Measurements from ENCODE around the gene RUNDC3A.
"Not testable (repeated sequence)": the region's sequence is repeated elsewhere in the genome, so short reads cannot be mapped to it uniquely, and the experiment has no call there.

Gene RUNDC3A

DNA sequence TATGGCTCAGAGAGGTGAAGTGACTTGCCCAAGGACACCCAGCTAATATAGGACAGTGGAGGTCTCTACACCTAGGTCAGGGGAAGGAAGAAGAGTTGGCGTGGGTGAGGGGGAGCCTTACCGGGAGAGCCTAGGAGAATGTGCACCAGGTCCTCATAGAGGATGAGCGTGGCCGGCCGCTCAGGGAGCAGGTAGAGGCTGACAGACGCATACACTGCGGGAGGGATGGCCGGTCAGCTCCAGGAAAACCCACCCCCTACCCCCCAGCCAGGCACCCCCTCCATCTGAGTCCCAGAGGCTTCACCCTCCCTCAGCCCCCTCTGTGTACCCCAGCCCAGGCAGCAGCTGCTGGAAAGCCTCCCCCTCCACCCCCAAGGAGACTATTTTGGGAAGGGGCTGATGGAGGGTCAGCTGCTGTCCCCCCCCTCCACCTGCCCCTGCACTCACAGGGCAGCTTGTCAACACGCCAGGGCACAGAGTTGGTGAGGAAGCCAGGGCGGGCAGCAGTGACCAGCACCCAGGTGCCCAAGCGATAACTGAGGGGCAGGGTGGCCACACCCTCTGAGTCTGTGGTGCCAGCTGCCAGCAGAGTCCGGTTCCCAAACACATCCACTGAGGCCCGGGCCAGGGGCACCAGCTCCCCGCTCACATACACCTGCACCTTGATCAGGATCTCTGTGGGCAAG is 51.2 kb downstream of the RUNDC3A start:
- no peak overlapping the region for H3K4me3 ChIP-seq (ENCODE audit: low read length)
- no peak for DNase-seq (ENCODE audit: low read depth, low spot score)
- H3K9me3 ChIP-seq (ENCODE audit: control insufficient read depth, insufficient read depth, low read length) = no peaks in the 10 kb centered on the region
- H3K4me1 ChIP-seq (ENCODE audit: control insufficient read depth, insufficient read depth, low read length) = peaks cover 15% of the 10 kb centered on the region
- no peaks in the 10 kb centered on the region for H3K27me3 ChIP-seq (ENCODE audit: control insufficient read depth, insufficient read depth, low read length)
- no peak overlapping the region for H3K27ac ChIP-seq (ENCODE audit: low read length)
- WGBS (ENCODE audit: insufficient coverage, insufficient read length) = no CpG with 5 or more reads among the region's 14 CpGs
- H3K36me3 ChIP-seq (ENCODE audit: control insufficient read depth, insufficient read depth, low read length) = no peaks in the 10 kb centered on the region; the same call in 1 of the 2 replicates

DNA sequence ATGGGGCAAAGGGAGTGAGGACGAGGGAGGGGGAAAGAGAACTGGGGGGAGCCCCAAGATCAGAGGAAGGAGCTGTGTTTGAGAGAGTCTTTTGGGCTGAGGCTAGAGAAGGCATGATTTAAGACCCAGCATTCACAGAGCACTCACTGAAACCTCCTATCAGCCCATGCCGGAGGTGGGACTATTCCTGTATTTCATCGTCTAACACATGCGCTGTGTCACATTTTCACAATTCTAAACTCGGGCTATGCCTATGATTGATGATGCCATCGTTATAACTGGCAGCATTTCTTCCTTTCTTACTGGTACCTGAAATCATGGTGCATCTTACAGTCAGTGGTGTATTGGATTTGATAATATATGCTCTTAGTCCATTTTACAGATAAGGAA is 51.7 kb downstream of the RUNDC3A start:
- Histone ChIP-seq H3K36me3 (ENCODE audit: control insufficient read depth, insufficient read depth, low read length) (no peaks in the 10 kb centered on the region; the same call in 1 of the 2 replicates), H3K4me1 (ENCODE audit: control insufficient read depth, insufficient read depth, low read length) (peaks cover 15% of the 10 kb centered on the region), H3K9me3 (ENCODE audit: control insufficient read depth, insufficient read depth, low read length) (no peaks in the 10 kb centered on the region), H3K4me3 (ENCODE audit: low read length) (no peak overlapping the region), H3K27me3 (ENCODE audit: control insufficient read depth, insufficient read depth, low read length) (no peaks in the 10 kb centered on the region), H3K27ac (ENCODE audit: low read length) (no peak overlapping the region)
- WGBS (ENCODE audit: insufficient coverage, insufficient read length) = no CpG with 5 or more reads among the region's 6 CpGs
- no peak for DNase-seq (ENCODE audit: low read depth, low spot score)

DNA sequence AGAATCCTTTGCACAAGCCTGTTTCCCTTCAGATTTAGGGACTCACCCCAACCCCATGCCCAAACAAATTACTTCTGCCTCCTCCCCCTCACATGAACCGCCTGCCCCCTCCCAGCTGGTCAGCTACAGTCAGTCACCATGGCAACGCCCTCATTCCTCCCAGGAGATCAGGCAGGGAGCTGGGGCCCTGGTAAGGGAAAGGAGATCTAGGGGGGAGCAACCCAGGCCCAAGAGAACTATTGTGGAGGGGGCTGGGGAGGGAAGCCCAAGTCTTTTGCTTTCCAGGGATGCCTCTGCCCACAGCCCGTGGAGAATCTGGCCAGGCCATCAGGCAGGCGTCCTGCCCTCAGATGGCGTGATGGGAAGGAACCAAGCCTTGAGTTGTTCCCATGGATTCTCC is 52.4 kb downstream of the RUNDC3A start:
- H3K36me3 ChIP-seq (ENCODE audit: control insufficient read depth, insufficient read depth, low read length) = no peaks in the 10 kb centered on the region
- H3K4me3 ChIP-seq (ENCODE audit: low read length) = no peak overlapping the region
- H3K4me1 ChIP-seq (ENCODE audit: control insufficient read depth, insufficient read depth, low read length) = peaks cover 15% of the 10 kb centered on the region
- H3K27ac ChIP-seq (ENCODE audit: low read length) = no peak overlapping the region
- H3K9me3 ChIP-seq (ENCODE audit: control insufficient read depth, insufficient read depth, low read length) = no peaks in the 10 kb centered on the region
- DNase-seq (ENCODE audit: low read depth, low spot score) = no peak
- no CpG with 5 or more reads among the region's 5 CpGs for WGBS (ENCODE audit: insufficient coverage, insufficient read length)
- H3K27me3 ChIP-seq (ENCODE audit: control insufficient read depth, insufficient read depth, low read length) = no peaks in the 10 kb centered on the region

DNA sequence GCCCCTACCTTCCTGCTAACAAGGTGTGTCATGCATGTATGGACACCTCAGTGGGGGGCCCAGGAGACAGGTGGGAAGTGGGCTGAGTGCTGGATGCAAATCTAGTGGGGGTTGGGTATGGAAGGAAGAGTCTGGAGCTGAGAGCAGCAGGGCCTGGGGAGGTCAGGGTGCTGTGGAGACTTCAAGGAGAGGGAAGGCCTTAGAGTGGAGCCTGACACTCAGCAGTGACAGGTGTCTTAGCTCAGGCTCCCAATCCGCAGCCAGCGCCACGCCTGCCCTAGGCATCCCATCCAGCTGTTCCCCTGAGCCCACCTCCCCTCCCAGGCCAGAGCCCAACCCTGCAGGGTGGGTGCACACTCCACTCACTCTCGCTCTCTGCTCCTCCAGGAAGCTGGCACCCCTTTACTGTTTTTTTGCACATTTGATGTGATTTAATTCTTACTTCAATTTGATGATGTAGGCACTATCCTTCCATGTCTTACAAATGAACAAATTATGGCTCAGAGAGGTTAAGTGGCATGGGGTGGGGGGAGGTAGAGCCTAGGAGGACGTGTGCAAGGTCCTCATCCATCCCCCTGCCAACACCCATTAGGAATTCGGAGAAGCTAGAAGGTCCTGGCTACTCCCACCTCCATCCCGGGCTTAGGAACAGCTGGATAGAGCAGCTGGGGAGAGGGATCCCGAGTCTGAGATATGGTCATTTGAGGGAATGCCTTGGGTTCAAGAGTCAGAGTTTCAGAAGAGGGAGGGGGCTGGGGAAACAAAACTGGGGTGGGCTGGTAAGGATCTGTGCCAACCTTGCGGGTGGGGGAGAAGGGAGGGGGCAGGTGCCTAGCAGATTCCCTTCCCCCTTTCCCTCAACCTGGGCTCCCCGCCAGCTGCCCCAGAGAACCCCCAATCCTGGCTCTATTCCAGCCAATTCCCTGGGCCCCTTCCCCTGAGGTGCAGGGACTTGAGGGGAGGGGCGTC is 53.2 kb downstream of the RUNDC3A start:
- no peaks in the 10 kb centered on the region for H3K27me3 ChIP-seq (ENCODE audit: control insufficient read depth, insufficient read depth, low read length)
- no peaks in the 10 kb centered on the region for H3K36me3 ChIP-seq (ENCODE audit: control insufficient read depth, insufficient read depth, low read length)
- no CpG with 5 or more reads among the region's 11 CpGs for WGBS (ENCODE audit: insufficient coverage, insufficient read length)
- H3K4me3 ChIP-seq (ENCODE audit: low read length) = no peak overlapping the region
- no peak for DNase-seq (ENCODE audit: low read depth, low spot score)
- no peak overlapping the region for H3K27ac ChIP-seq (ENCODE audit: low read length)
- H3K9me3 ChIP-seq (ENCODE audit: control insufficient read depth, insufficient read depth, low read length) = no peaks in the 10 kb centered on the region
- peaks cover 15% of the 10 kb centered on the region for H3K4me1 ChIP-seq (ENCODE audit: control insufficient read depth, insufficient read depth, low read length)

GRCh38 chr17:44362459-44362948 is 54.1 kb downstream of the RUNDC3A start:
- Histone ChIP-seq H3K27me3 (ENCODE audit: control insufficient read depth, insufficient read depth, low read length) (no peaks in the 10 kb centered on the region), H3K27ac (ENCODE audit: low read length) (no peak overlapping the region), H3K9me3 (ENCODE audit: control insufficient read depth, insufficient read depth, low read length) (no peaks in the 10 kb centered on the region), H3K4me1 (ENCODE audit: control insufficient read depth, insufficient read depth, low read length) (peaks cover 15% of the 10 kb centered on the region), H3K4me3 (ENCODE audit: low read length) (peak overlapping the region; percentile 75; the same call in 1 of the 2 replicates), H3K36me3 (ENCODE audit: control insufficient read depth, insufficient read depth, low read length) (no peaks in the 10 kb centered on the region)
- no peak for DNase-seq (ENCODE audit: low read depth, low spot score)
- no CpG with 5 or more reads among the region's 11 CpGs for WGBS (ENCODE audit: insufficient coverage, insufficient read length)

DNA sequence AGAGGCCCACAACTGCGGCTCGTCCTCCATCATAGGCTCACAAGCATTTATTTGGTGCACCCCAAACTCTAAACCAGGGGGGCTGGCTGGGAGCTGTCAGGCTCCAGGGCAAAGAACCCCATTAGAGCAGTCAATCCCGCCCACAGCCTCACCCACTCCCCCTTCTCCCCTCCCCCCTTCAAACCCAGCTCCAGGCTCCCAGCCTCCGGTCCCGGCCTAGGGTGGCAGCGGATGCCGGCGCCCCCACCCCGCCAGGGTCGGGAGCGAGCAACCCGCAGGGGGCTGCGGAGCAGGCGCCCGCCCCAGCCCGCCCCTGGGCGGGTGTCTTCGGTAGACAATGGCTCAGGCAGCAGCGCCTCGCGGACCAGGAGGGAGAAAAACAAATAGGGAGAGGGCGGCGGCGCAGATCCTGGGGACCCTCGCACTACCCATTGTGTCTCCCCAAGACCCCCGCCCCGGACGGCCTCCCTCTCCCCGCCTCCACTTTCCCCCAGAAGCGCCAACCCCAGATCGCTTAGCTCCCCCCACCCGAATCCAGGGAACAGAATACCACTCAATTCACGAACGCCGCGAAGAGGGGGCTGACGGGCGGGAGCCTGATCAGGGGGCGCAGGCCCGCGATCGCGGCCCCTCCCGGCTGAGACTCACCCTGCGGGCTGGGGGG is 54.7 kb downstream of the RUNDC3A start:
- no peaks in the 10 kb centered on the region for H3K27me3 ChIP-seq (ENCODE audit: control insufficient read depth, insufficient read depth, low read length)
- no peaks in the 10 kb centered on the region for H3K36me3 ChIP-seq (ENCODE audit: control insufficient read depth, insufficient read depth, low read length)
- H3K27ac ChIP-seq (ENCODE audit: low read length) = no peak overlapping the region
- H3K9me3 ChIP-seq (ENCODE audit: control insufficient read depth, insufficient read depth, low read length) = no peaks in the 10 kb centered on the region
- no peak for DNase-seq (ENCODE audit: low read depth, low spot score)
- peaks cover 15% of the 10 kb centered on the region for H3K4me1 ChIP-seq (ENCODE audit: control insufficient read depth, insufficient read depth, low read length)
- peak overlapping the region; percentile 75 for H3K4me3 ChIP-seq (ENCODE audit: low read length)
- no CpG with 5 or more reads among the region's 45 CpGs for WGBS (ENCODE audit: insufficient coverage, insufficient read length)

DNA sequence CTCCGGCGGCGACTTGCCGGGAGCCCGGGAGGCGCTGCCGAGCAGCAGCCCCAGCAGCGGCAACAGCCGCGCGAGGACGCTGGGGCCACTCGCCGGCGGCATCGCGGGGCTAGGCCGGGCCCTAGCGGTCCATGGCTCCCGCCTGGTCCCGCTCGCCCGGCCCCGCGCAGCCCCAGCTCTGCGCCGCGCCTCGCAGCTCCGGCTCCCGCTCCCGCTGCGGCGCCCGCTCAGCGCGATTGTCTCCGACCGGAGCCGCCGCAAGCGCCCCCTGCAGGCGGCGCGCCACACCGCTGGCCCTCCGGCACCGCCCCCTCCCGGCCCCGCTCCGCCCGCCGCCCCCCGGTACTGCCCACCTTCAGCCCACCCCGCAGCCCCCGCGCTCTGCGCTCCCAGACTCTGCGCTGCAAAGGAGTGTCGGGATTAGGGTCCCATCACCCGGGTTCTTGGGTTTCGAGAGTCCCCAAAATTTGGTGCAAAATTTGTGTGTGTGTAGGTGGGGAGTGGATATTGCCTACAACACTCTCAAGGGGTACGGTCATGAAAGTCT is 55.3 kb downstream of the RUNDC3A start, which contains the start of gene FAM171A2:
Gene FAM171A2 (minus strand): TSS at position 241 of the 547 bp plus-strand sequence. CDS start 139 bp downstream, at position 102.
- WGBS (ENCODE audit: insufficient coverage, insufficient read length) = no CpG with 5 or more reads among the region's 63 CpGs
- H3K27ac ChIP-seq (ENCODE audit: low read length) = no peak within 1 kb of the TSS
- H3K36me3 ChIP-seq (ENCODE audit: control insufficient read depth, insufficient read depth, low read length) = no peaks in the 10 kb centered on the region
- DNase-seq (ENCODE audit: low read depth, low spot score) = no peak
- H3K9me3 ChIP-seq (ENCODE audit: control insufficient read depth, insufficient read depth, low read length) = no peaks in the 10 kb centered on the region
- no peaks in the 10 kb centered on the region for H3K27me3 ChIP-seq (ENCODE audit: control insufficient read depth, insufficient read depth, low read length)
- H3K4me1 ChIP-seq (ENCODE audit: control insufficient read depth, insufficient read depth, low read length) = peaks cover 15% of the 10 kb centered on the region
- H3K4me3 ChIP-seq (ENCODE audit: low read length) = peak within 1 kb of the TSS; percentile 75

DNA sequence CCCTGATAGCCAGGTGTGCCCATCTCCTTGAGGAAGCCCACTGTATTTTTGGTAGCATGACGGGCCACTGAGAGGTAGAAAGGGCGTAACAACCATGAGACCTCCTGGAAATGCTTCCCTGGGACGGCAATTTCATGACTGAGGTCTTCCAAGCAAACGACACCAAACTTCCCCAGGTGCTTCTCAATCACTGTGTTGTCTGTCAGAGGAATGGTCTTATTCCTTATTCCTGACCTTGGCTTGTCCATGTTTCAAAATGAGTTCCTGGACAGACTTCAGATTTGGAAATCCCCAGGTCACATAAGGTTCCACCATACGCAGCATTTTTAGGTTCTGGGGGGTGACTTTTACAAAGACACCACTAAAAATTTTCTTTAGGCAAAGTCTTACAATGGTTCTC is 56.6 kb downstream of the RUNDC3A start:
- not testable (repeated sequence) for H3K9me3 ChIP-seq (ENCODE audit: control insufficient read depth, insufficient read depth, low read length); H3K27me3 ChIP-seq (ENCODE audit: control insufficient read depth, insufficient read depth, low read length); H3K36me3 ChIP-seq (ENCODE audit: control insufficient read depth, insufficient read depth, low read length); DNase-seq (ENCODE audit: low read depth, low spot score); H3K27ac ChIP-seq (ENCODE audit: low read length); H3K4me3 ChIP-seq (ENCODE audit: low read length)
- peaks cover 15% of the 10 kb centered on the region for H3K4me1 ChIP-seq (ENCODE audit: control insufficient read depth, insufficient read depth, low read length)
- no CpG with 5 or more reads among the region's 5 CpGs for WGBS (ENCODE audit: insufficient coverage, insufficient read length)

DNA sequence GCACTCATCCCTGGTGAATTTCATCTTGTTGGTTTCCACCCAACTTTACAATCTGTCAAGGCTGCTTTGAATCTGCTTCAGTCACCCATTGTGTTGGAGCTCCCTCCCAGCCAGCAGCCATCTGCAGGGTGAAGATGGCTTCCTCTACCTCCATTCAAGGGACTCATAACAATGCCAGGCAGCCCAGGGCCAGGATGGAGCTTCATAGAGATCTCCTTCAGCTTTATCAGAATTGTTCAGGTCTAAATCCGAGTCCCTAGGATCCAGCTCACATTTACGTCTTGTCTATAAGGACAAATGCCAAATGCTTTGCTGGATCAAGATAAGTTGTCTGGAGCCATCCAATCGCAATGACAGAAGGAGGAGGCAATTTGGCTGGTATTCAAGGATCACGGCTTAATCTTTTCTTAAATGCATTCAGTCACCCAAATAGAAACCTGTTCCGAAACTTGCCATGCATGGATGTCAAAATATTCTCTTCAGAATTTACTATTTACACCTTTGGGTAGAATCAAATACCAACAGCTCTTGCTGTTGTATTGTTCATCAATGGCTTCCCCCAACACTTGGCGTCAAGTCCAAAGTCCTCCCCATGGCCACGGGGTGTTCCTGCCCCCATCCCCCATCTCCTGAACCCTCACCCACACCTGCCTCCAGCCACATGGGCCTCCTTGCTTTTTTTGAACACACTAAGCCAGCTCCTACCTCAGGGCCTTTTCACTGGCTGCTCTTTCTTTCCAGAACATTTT is 59.0 kb downstream of the RUNDC3A start:
- Histone ChIP-seq H3K4me3 (ENCODE audit: low read length) (no peak overlapping the region), H3K27me3 (ENCODE audit: control insufficient read depth, insufficient read depth, low read length) (no peaks in the 10 kb centered on the region), H3K9me3 (ENCODE audit: control insufficient read depth, insufficient read depth, low read length) (no peaks in the 10 kb centered on the region), H3K27ac (ENCODE audit: low read length) (no peak overlapping the region), H3K36me3 (ENCODE audit: control insufficient read depth, insufficient read depth, low read length) (no peaks in the 10 kb centered on the region), H3K4me1 (ENCODE audit: control insufficient read depth, insufficient read depth, low read length) (peaks cover 4% of the 10 kb centered on the region)
- WGBS (ENCODE audit: insufficient coverage, insufficient read length) = no CpG with 5 or more reads among the region's 7 CpGs
- no peak for DNase-seq (ENCODE audit: low read depth, low spot score)
